Trophoblast cell (in vitro differentiated cells and primary cell): Measurements from ENCODE around the gene ATP6AP1.

Experiments used
- DNase-seq, 2 donors: peaks; one replicate each; pipeline ENCODE4 v3.0.0-alpha.2; 2016
- H2AFZ ChIP-seq: 2 replicates; pipeline ENCODE4 v1.6.1; 2013; ENCODE audit warnings: low read length, moderate library complexity, mild to moderate bottlenecking; ENCODE audit not compliant: insufficient read depth, poor library complexity
- H2AK5ac ChIP-seq: 2 replicates; pipeline ENCODE4 v1.6.1; 2013; ENCODE audit warnings: mild to moderate bottlenecking, low read length
- H2BK120ac ChIP-seq: 2 replicates; pipeline ENCODE4 v1.6.1; 2013; ENCODE audit warnings: low read length, mild to moderate bottlenecking, moderate library complexity; ENCODE audit not compliant: insufficient read depth, poor library complexity
- H2BK12ac ChIP-seq: 2 replicates; pipeline ENCODE4 v1.6.1; 2013; ENCODE audit warnings: mild to moderate bottlenecking, low read length, moderate library complexity
- H2BK5ac ChIP-seq: 2 replicates; pipeline ENCODE4 v1.6.1; 2013; ENCODE audit warnings: low read length, low read depth, moderate library complexity, mild to moderate bottlenecking; ENCODE audit not compliant: poor library complexity
- H3K14ac ChIP-seq: 2 replicates; pipeline ENCODE4 v1.6.1; 2013; ENCODE audit warnings: mild to moderate bottlenecking, low read length
- H3K18ac ChIP-seq: 2 replicates; pipeline ENCODE4 v1.6.1; 2013; ENCODE audit warnings: mild to moderate bottlenecking, low read length
- H3K23ac ChIP-seq: 2 replicates; pipeline ENCODE4 v1.6.1; 2013; ENCODE audit warnings: low read length
- H3K27ac ChIP-seq: 2 replicates; pipeline ENCODE4 v1.5.1; 2013; ENCODE audit warnings: low read depth, mild to moderate bottlenecking, inconsistent platforms, low read length, moderate library complexity
- H3K27me3 ChIP-seq: 2 replicates; pipeline ENCODE4 v1.6.1; 2013; ENCODE audit warnings: inconsistent platforms, mild to moderate bottlenecking, low read length, moderate library complexity; ENCODE audit not compliant: insufficient read depth
- H3K36me3 ChIP-seq, 2 experiments: 1 replicate in 1 of 2; 2 replicates in 1 of 2; pipeline ENCODE4 v1.6.1; 2013; ENCODE audit warnings: low read length in 2 of 2, mild to moderate bottlenecking in 2 of 2, moderate library complexity in 1 of 2; ENCODE audit not compliant: insufficient read depth in 2 of 2, control insufficient read depth in 1 of 2
- H3K4ac ChIP-seq: 2 replicates; pipeline ENCODE4 v1.6.1; 2013; ENCODE audit warnings: low read depth, mild to moderate bottlenecking, low read length, moderate library complexity
- H3K4me1 ChIP-seq, 2 experiments: 1 replicate in 1 of 2; 2 replicates in 1 of 2; pipeline ENCODE4 v1.6.1; 2013; ENCODE audit warnings: low read length in 2 of 2, mild to moderate bottlenecking in 2 of 2, moderate library complexity in 1 of 2; ENCODE audit not compliant: insufficient read depth in 2 of 2, control insufficient read depth in 1 of 2
- H3K4me2 ChIP-seq: 2 replicates; pipeline ENCODE4 v1.6.1; 2013; ENCODE audit warnings: inconsistent platforms, mild to moderate bottlenecking, low read length, moderate library complexity
- H3K4me3 ChIP-seq: 2 replicates; pipeline ENCODE4 v1.5.1; 2013; ENCODE audit warnings: mild to moderate bottlenecking, low read depth, low read length, inconsistent platforms
- H3K79me1 ChIP-seq: one replicate; pipeline ENCODE4 v1.6.1; 2013; ENCODE audit warnings: low read length
- H3K79me2 ChIP-seq: 2 replicates; pipeline ENCODE4 v1.6.1; 2013; ENCODE audit warnings: low read length, mild to moderate bottlenecking; ENCODE audit not compliant: control insufficient read depth, insufficient read depth, poor library complexity
- H3K9ac ChIP-seq: 2 replicates; pipeline ENCODE4 v1.6.1; 2013; ENCODE audit warnings: mild to moderate bottlenecking, low read length
- H3K9me3 ChIP-seq: 2 replicates; pipeline ENCODE4 v1.6.1; 2013; ENCODE audit warnings: low read depth, mild to moderate bottlenecking, control low read depth, inconsistent platforms, low read length; ENCODE audit not compliant: insufficient read depth
- H4K12ac ChIP-seq: 2 replicates; pipeline ENCODE4 v1.6.1; 2013; ENCODE audit warnings: low read depth, mild to moderate bottlenecking, low read length, moderate library complexity
- H4K8ac ChIP-seq: 2 replicates; pipeline ENCODE4 v1.6.1; 2013; ENCODE audit warnings: low read depth, mild to moderate bottlenecking, low read length, moderate library complexity
- H4K91ac ChIP-seq: one replicate; pipeline ENCODE4 v1.6.1; 2013; ENCODE audit warnings: low read depth, mild to moderate bottlenecking, low read length, moderate library complexity
- WGBS: extraction: QIAGEN DNeasy Blood & Tissue Kit; methylation state at CpG from one replicate; pipeline ENCODE4 v1.1.7; 2013; ENCODE audit warnings: missing lambda C conversion rate; ENCODE audit not compliant: insufficient read length, insufficient coverage; ENCODE audit errors: extremely low coverage; 5-methylcytosine and 5-hydroxymethylcytosine counted together

ATP6AP1 gene

DNA sequence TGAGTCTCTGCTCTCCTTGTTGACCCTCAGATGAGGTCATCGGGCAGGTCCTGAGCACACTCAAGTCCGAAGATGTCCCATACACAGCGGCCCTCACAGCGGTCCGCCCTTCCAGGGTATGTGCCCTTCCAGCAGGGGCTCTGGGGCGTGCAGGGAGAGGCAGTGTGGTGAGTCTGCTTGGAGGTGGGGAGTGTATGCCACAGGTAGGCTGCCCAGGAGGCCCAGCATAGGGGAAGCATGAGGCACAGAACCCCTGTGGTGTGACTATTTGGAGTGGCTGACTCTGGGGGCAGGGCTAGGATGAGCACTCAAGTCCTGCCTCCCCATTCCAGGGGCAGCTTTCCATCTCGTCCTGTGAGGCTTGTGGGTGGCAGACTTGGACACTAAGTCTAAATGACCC is 5.1 kb downstream of the ATP6AP1 start:
- Histone ChIP-seq H4K91ac (no peak overlapping the region), H4K12ac (no peak overlapping the region), H3K4me1 (peaks cover 21 to 22% of the 10 kb centered on the region in 2 experiments), H4K8ac (no peak overlapping the region), H3K9ac (no peak overlapping the region), H3K23ac (no peak overlapping the region), H2BK12ac (no peak overlapping the region), H3K9me3 (no peaks in the 10 kb centered on the region), H2AK5ac (no peak overlapping the region), H3K4me3 (no peak overlapping the region), H3K36me3 (peaks cover 49% of the 10 kb centered on the region in 2 experiments), H3K79me2 (peaks cover 20% of the 10 kb centered on the region), H2AFZ (no peak overlapping the region), H3K27ac (no peak overlapping the region), H3K4me2 (no peak overlapping the region), H3K27me3 (no peaks in the 10 kb centered on the region), H3K18ac (no peak overlapping the region), H2BK120ac (no peak overlapping the region), H3K4ac (no peak overlapping the region), H3K79me1 (peaks cover 13% of the 10 kb centered on the region), H2BK5ac (no peak overlapping the region), H3K14ac (no peak overlapping the region)
- no peak for DNase-seq
- WGBS: no CpG with 5 or more reads among the region's 7 CpGs

DNA sequence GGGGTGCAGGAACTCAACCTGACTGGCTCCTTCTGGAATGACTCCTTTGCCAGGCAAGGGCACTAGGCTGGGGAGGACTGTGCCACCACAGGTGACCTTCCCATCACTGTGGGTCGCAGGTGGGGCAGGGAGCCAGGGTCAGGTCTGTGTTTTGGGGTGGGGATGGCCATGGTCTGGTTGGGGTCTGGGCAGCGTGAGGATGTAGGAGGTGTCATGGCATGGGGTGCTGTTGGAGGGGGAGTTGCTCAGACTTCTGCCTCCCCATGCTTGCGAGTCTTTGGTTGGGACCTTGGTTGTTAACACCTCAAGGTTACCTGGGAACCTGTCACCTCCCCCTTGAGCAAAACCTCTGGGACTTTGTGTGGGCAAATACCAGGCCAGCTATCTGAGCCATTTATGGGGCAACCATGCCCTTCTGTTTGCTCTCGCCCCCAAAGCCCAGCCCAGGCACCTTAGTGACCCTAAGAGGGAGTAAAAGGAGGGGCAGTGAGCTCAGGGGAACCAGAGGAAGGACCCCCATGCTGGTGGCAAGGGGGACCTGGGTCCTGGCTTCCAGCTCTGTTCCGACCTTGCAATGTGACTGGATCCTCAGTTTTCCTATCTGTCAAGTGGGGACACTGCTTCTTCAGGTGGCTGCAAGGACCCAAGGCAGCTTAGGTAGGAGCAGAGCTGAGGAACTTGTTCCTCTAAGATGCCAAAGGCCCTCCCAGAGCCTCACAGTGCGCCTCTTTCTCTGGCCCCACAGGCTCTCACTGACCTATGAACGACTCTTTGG is 6.1 kb downstream of the ATP6AP1 start:
- H3K18ac ChIP-seq: no peak overlapping the region
- H3K23ac ChIP-seq: no peak overlapping the region
- no peak overlapping the region for H4K91ac ChIP-seq
- no peak overlapping the region for H2BK120ac ChIP-seq
- no CpG with 5 or more reads among the region's 7 CpGs for WGBS
- no peaks in the 10 kb centered on the region for H3K9me3 ChIP-seq
- peaks cover 16% of the 10 kb centered on the region for H3K79me2 ChIP-seq
- no peak overlapping the region for H2BK12ac ChIP-seq
- H3K4me3 ChIP-seq: no peak overlapping the region
- H3K4me1 ChIP-seq: peaks cover 20 to 21% of the 10 kb centered on the region in 2 experiments
- H4K8ac ChIP-seq: no peak overlapping the region
- H4K12ac ChIP-seq: no peak overlapping the region
- H2AK5ac ChIP-seq: no peak overlapping the region
- no peak overlapping the region for H2AFZ ChIP-seq
- H3K27me3 ChIP-seq: no peaks in the 10 kb centered on the region
- H3K9ac ChIP-seq: no peak overlapping the region
- no peak overlapping the region for H3K4me2 ChIP-seq
- no peak overlapping the region for H3K4ac ChIP-seq
- no peak for DNase-seq
- H3K14ac ChIP-seq: no peak overlapping the region
- H3K36me3 ChIP-seq: peaks cover 56 to 57% of the 10 kb centered on the region in 2 experiments
- H2BK5ac ChIP-seq: no peak overlapping the region
- H3K27ac ChIP-seq: no peak overlapping the region
- peaks cover 10% of the 10 kb centered on the region for H3K79me1 ChIP-seq

DNA sequence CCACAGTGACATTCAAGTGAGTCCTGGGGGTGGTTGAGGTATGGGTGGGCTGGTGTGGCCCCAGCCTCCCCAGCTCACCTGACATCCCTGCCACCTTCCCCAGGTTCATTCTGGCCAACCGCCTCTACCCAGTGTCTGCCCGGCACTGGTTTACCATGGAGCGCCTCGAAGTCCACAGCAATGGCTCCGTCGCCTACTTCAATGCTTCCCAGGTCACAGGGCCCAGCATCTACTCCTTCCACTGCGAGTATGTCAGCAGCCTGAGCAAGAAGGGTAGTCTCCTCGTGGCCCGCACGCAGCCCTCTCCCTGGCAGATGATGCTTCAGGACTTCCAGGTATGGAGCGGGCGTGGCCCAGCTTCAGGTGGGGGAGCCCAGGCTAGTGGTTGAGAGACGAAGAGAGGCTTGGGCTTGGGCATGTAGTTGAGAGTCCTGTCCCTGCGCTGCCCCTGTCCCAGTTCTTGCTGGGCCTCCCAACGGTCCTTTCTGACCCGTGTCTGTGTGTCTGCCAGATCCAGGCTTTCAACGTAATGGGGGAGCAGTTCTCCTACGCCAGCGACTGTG is 6.8 kb downstream of the ATP6AP1 start:
- Histone ChIP-seq H3K79me1 (peaks cover 10% of the 10 kb centered on the region), H2AFZ (no peak overlapping the region), H3K36me3 (peaks cover 63% of the 10 kb centered on the region in 2 experiments), H3K27ac (no peak overlapping the region), H2BK12ac (no peak overlapping the region), H3K4me1 (peaks cover 18 to 19% of the 10 kb centered on the region in 2 experiments), H2BK5ac (no peak overlapping the region), H4K12ac (no peak overlapping the region), H3K4ac (no peak overlapping the region), H3K4me2 (no peak overlapping the region), H3K27me3 (no peaks in the 10 kb centered on the region), H4K8ac (no peak overlapping the region), H3K79me2 (peaks cover 16% of the 10 kb centered on the region), H4K91ac (no peak overlapping the region), H2BK120ac (no peak overlapping the region), H3K9ac (no peak overlapping the region), H2AK5ac (no peak overlapping the region), H3K4me3 (no peak overlapping the region), H3K14ac (no peak overlapping the region), H3K18ac (no peak overlapping the region), H3K23ac (no peak overlapping the region), H3K9me3 (no peaks in the 10 kb centered on the region)
- no CpG with 5 or more reads among the region's 19 CpGs for WGBS
- no peak for DNase-seq

DNA sequence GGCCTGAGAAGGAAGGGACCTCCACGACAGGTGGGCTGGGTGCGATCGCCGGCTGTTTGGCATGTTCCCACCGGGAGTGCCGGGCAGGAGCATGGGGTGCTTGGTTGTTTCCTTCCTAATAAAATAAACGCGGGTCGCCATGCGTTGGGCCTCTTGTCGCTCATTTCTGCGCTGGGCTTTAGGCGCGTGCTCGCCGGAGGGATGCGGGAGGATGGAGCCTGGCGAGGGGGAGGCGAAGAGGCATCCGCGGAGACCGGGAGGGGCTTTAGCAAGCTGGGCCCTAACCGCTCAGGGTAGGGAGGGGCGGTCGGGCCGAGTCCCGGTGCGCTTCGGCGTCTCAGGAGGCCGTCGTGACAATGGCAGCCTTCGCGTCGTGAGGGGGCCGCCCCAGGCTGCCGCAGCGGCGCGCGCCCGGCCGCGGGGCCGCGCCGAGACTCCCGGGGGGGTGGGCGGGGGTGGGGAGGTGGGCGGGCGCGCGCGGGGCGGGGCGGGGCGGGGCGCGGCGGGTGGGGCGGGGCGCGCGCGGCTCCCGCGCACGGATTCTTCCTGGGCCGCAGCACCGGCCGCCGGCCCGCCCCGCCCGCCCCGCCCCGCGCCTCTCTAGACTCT is 8.0 kb downstream of the ATP6AP1 start:
- Histone ChIP-seq H4K12ac (peak overlapping the region; percentile 64), H4K91ac (peak overlapping the region; percentile 97), H3K9me3 (no peaks in the 10 kb centered on the region), H3K18ac (peak overlapping the region; percentile 29), H3K9ac (peak overlapping the region; percentile 92), H2BK5ac (peak overlapping the region; percentile 93), H3K36me3 (peaks cover 71 to 73% of the 10 kb centered on the region in 2 experiments), H2AK5ac (peak overlapping the region; percentile 18), H3K4me2 (peak overlapping the region; percentile 71), H2AFZ (no peak overlapping the region), H3K4me1 (peaks cover 10% of the 10 kb centered on the region in 2 experiments), H3K4ac (peak overlapping the region; percentile 17), H3K27ac (peak overlapping the region; percentile 84), H2BK120ac (peak overlapping the region; percentile 88), H4K8ac (peak overlapping the region; percentile 54), H3K14ac (peak overlapping the region; percentile 88), H3K79me1 (peaks cover 10% of the 10 kb centered on the region), H3K4me3 (peak overlapping the region; percentile 94), H3K23ac (no peak overlapping the region), H3K79me2 (peaks cover 16% of the 10 kb centered on the region), H3K27me3 (no peaks in the 10 kb centered on the region), H2BK12ac (no peak overlapping the region)
- peak in 1 of 2 donors; percentile 34 for DNase-seq
- WGBS: no CpG with 5 or more reads among the region's 78 CpGs
